Superior temporal gyrus (tissue), 1 donor: ENCODE results near the gene CTSF.
"Not testable (repeated sequence)": the region's sequence is repeated elsewhere in the genome, so short reads cannot be mapped to it uniquely, and the experiment has no call there.

Experiments
- DNase-seq: peaks from one replicate; pipeline ENCODE4 v3.0.0-alpha.2; 2016; ENCODE audit errors: extremely low spot score

Gene CTSF

GRCh38 chr11:66559142-66559865 lies 9.1 kb downstream of the CTSF start:
- no peak for DNase-seq

- no peak for DNase-seq
Measured at GRCh38 chr11:66557733-66558326, 10.6 kb downstream of the CTSF start.

GRCh38 chr11:66556086-66556485 lies 12.3 kb downstream of the CTSF start:
- DNase-seq: no peak

GRCh38 chr11:66555416-66555815 lies 13.0 kb downstream of the CTSF start:
- DNase-seq: no peak

- no peak for DNase-seq
Measured at GRCh38 chr11:66554602-66555001, 13.8 kb downstream of the CTSF start.

- DNase-seq: no peak
Measured at GRCh38 chr11:66550887-66551286, 17.5 kb downstream of the CTSF start.

- no peak for DNase-seq
Measured at GRCh38 chr11:66549696-66550095, 18.7 kb downstream of the CTSF start.

- DNase-seq: no peak
Measured at GRCh38 chr11:66548774-66549630, 19.4 kb downstream of the CTSF start.

GRCh38 chr11:66548041-66548440 lies 20.4 kb downstream of the CTSF start:
- DNase-seq: no peak

GRCh38 chr11:66547662-66548009 lies 20.8 kb downstream of the CTSF start:
- DNase-seq: no peak

- DNase-seq: no peak
Measured at GRCh38 chr11:66546966-66547661, 21.3 kb downstream of the CTSF start.

- no peak for DNase-seq
Measured at GRCh38 chr11:66546368-66546965, 21.9 kb downstream of the CTSF start, which contains the start of gene ACTN3. Gene ACTN3 (plus strand): TSS chr11:66546903. CDS start chr11:66546938, 35 bp downstream.

GRCh38 chr11:66545701-66546367 lies 22.6 kb downstream of the CTSF start, which contains the start of gene ZDHHC24:
Gene ZDHHC24 (minus strand): TSS chr11:66546048. CDS start chr11:66546003, 45 bp downstream.
- peak; percentile 97 for DNase-seq

- not testable (repeated sequence) for DNase-seq
Measured at GRCh38 chr11:66544952-66545351, 23.5 kb downstream of the CTSF start.

GRCh38 chr11:66543263-66544107 lies 24.9 kb downstream of the CTSF start:
- DNase-seq: peak; percentile 34

GRCh38 chr11:66542362-66542761 lies 26.0 kb downstream of the CTSF start:
- DNase-seq: no peak

GRCh38 chr11:66541892-66542291 lies 26.5 kb downstream of the CTSF start:
- no peak for DNase-seq

- DNase-seq: not testable (repeated sequence)
Measured at GRCh38 chr11:66540598-66540997, 27.8 kb downstream of the CTSF start.

- no peak for DNase-seq
Measured at GRCh38 chr11:66539870-66540213, 28.6 kb downstream of the CTSF start.
